Esophagus (tissue), 2 donors: Measurements from ENCODE around the gene NPC1L1. TPM values are rescaled to one million over a fixed set of nuclear protein-coding genes. Genes with fewer than 3 reads are reported as not detected.

Experiments used
- H3K27ac ChIP-seq, 2 donors: one replicate each; pipeline ENCODE4 v1.5.1; 2013; ENCODE audit warnings: low read depth in 2 of 2, mild to moderate bottlenecking in 2 of 2, inconsistent platforms in 1 of 2, low read length in 1 of 2, moderate library complexity in 1 of 2
- H3K27me3 ChIP-seq, 2 donors: one replicate each; pipeline ENCODE4 v1.6.1; 2013; ENCODE audit warnings: low read length in 2 of 2, control low read depth in 1 of 2, mild to moderate bottlenecking in 1 of 2; ENCODE audit not compliant: insufficient read depth in 2 of 2, control insufficient read depth in 1 of 2
- H3K36me3 ChIP-seq, 2 donors: one replicate each; pipeline ENCODE4 v1.6.1; 2013; ENCODE audit warnings: low read length in 1 of 2; ENCODE audit not compliant: control insufficient read depth in 2 of 2, insufficient read depth in 2 of 2
- H3K4me1 ChIP-seq, 2 donors: one replicate each; pipeline ENCODE4 v1.6.1; 2013; ENCODE audit warnings: low read length in 1 of 2; ENCODE audit not compliant: control insufficient read depth in 2 of 2, insufficient read depth in 2 of 2
- H3K4me3 ChIP-seq, 2 donors: one replicate each; pipeline ENCODE4 v1.5.1; 2013; ENCODE audit warnings: low read length in 2 of 2, mild to moderate bottlenecking in 2 of 2, low read depth in 1 of 2, moderate library complexity in 1 of 2
- H3K9me3 ChIP-seq, 2 donors: one replicate each; pipeline ENCODE4 v1.6.1; 2013; ENCODE audit warnings: mild to moderate bottlenecking in 2 of 2, low read depth in 1 of 2, low read length in 1 of 2, moderate library complexity in 1 of 2; ENCODE audit not compliant: control insufficient read depth in 2 of 2, insufficient read depth in 1 of 2
- WGBS, 2 donors: extraction: QIAGEN DNeasy Blood & Tissue Kit; methylation state at CpG; one replicate each; pipeline ENCODE4 v1.1.7; 2013; 5-methylcytosine and 5-hydroxymethylcytosine counted together
- polyA plus RNA-seq, 2 donors: library from polyadenylated mRNA; stranded (reverse); fragments of 200-250 nt; gene quantifications; one replicate each; pipeline ENCODE4 v1.2.3, GENCODE V29; 2013
- donor health status: healthy with polysubstance abuse.
- donor health status: Bipolar disorder and iron deficiency.

The NPC1L1 gene
- polyA plus RNA-seq, 2 donors, result 0.07 to 0.65 TPM

GRCh38 chr7:44469461-44470134 is 71.5 kb downstream of the NPC1L1 start:
- Histone ChIP-seq H3K4me1 (no peaks in the 10 kb centered on the region), H3K27ac (no peak overlapping the region), H3K9me3 (no peaks in the 10 kb centered on the region), H3K27me3 (no peaks in the 10 kb centered on the region), H3K36me3 (peaks cover 3 to 16% of the 10 kb centered on the region in 2 donors), H3K4me3 (no peak overlapping the region)
- 48 to 52% methylated on average over 4 of the region's 4 CpGs for WGBS, 2 donors

GRCh38 chr7:44467217-44467548 is 73.9 kb downstream of the NPC1L1 start:
- Histone ChIP-seq H3K4me3 (no peak overlapping the region), H3K27ac (no peak overlapping the region), H3K4me1 (no peaks in the 10 kb centered on the region), H3K36me3 (peaks cover 0 to 16% of the 10 kb centered on the region in 2 donors), H3K27me3 (no peaks in the 10 kb centered on the region), H3K9me3 (no peaks in the 10 kb centered on the region)
- 97 to 99% methylated on average over 4 of the region's 4 CpGs for WGBS, 2 donors

GRCh38 chr7:44466300-44467216 is 74.6 kb downstream of the NPC1L1 start:
- 80 to 86% methylated on average over 4 of the region's 4 CpGs for WGBS, 2 donors
- H3K9me3 ChIP-seq, result no peaks in the 10 kb centered on the region
- H3K27me3 ChIP-seq, result no peaks in the 10 kb centered on the region
- peaks cover 0 to 3% of the 10 kb centered on the region in 2 donors for H3K4me1 ChIP-seq
- no peak overlapping the region for H3K4me3 ChIP-seq
- H3K36me3 ChIP-seq, result peaks cover 0 to 12% of the 10 kb centered on the region in 2 donors
- no peak overlapping the region for H3K27ac ChIP-seq

GRCh38 chr7:44465490-44465889 is 75.6 kb downstream of the NPC1L1 start:
- peaks cover 0 to 12% of the 10 kb centered on the region in 2 donors for H3K36me3 ChIP-seq
- peaks cover 0 to 5% of the 10 kb centered on the region in 2 donors for H3K4me1 ChIP-seq
- H3K4me3 ChIP-seq, result no peak overlapping the region
- H3K27ac ChIP-seq, result no peak overlapping the region
- 81 to 87% methylated on average over 5 of the region's 5 CpGs for WGBS, 2 donors
- no peaks in the 10 kb centered on the region for H3K27me3 ChIP-seq
- no peaks in the 10 kb centered on the region for H3K9me3 ChIP-seq

GRCh38 chr7:44463169-44463808 is 77.8 kb downstream of the NPC1L1 start:
- no peak overlapping the region for H3K27ac ChIP-seq
- H3K27me3 ChIP-seq, result no peaks in the 10 kb centered on the region
- 96 to 98% methylated on average over 1 of the region's 1 CpG for WGBS, 2 donors
- no peaks in the 10 kb centered on the region for H3K9me3 ChIP-seq
- peaks cover 0 to 14% of the 10 kb centered on the region in 2 donors for H3K36me3 ChIP-seq
- H3K4me3 ChIP-seq, result no peak overlapping the region
- peaks cover 0 to 5% of the 10 kb centered on the region in 2 donors for H3K4me1 ChIP-seq

Other genes starting within 250 kb of the NPC1L1 start
- 1 to 10 TPM in 1 of 2 donors, under 1 TPM in 1; 0.33 to 1.2 TPM for gene CAMK2B, start 215.7 kb downstream of the NPC1L1 start, polyA plus RNA-seq
- 10 to 100 TPM; 20.5 to 21.2 TPM for gene NUDCD3, start 50.7 kb downstream of the NPC1L1 start, polyA plus RNA-seq
- 10 to 100 TPM; 50.1 to 84.0 TPM for gene DDX56, start 32.6 kb upstream of the NPC1L1 start, polyA plus RNA-seq
- gene TMED4, start 40.9 kb upstream of the NPC1L1 start, polyA plus RNA-seq, result 10 to 100 TPM; 24.3 to 26.4 TPM
- gene OGDH, start 65.3 kb upstream of the NPC1L1 start, polyA plus RNA-seq, result 10 to 100 TPM; 25.8 to 43.0 TPM
- gene ZMIZ2, start 207.5 kb upstream of the NPC1L1 start, polyA plus RNA-seq, result 10 to 100 TPM; 22.5 to 66.6 TPM